SH-SY5Y (cell line): Measurements from ENCODE around the gene CEBPZ.

ENCODE experiments used
- GATA2 ChIP-seq: IDR thresholded peaks from 2 replicates; pipeline ENCODE4 v1.6.1; 2011; ENCODE audit warnings: mild to moderate bottlenecking, low read depth, low read length
- GATA3 ChIP-seq: IDR thresholded peaks from 2 replicates; pipeline ENCODE4 v1.6.1; 2011; ENCODE audit warnings: low read depth, mild to moderate bottlenecking, low read length, moderate library complexity

- TF ChIP-seq GATA3 (no peak), GATA2 (no peak)
Observed at GRCh38 chr2:37196320-37197195, 34.8 kb downstream of the CEBPZ start, which contains the start of gene CEBPZOS.
